ENCODE measurements around the gene IL12RB2.

Gene IL12RB2

GRCh38 chr1:67294836-67295617 is 12.6 kb upstream of the IL12RB2 start:
- DNase-seq (ENCODE audit: low read depth) = no peak
- TF ChIP-seq CTCF (IDR thresholded peaks at IDR 0.05; ENCODE audit: control insufficient read depth, extremely low read depth, insufficient read depth) = no peak
- no peak overlapping the region for H3K4me3 ChIP-seq (ENCODE audit: low read depth, low read length)

GRCh38 chr1:67298762-67299161 is 8.9 kb upstream of the IL12RB2 start:
- no peak for TF ChIP-seq CTCF (IDR thresholded peaks at IDR 0.05; ENCODE audit: control insufficient read depth, extremely low read depth, insufficient read depth)
- DNase-seq (ENCODE audit: low read depth) = no peak
- no peak overlapping the region for H3K4me3 ChIP-seq (ENCODE audit: low read depth, low read length)

- H3K4me3 ChIP-seq (ENCODE audit: low read depth, low read length) = no peak overlapping the region
- no peak for DNase-seq (ENCODE audit: low read depth)
These were observed 8.4 kb upstream of the IL12RB2 start for GRCh38 chr1:67299296-67299695.

GRCh38 chr1:67300561-67300960 is 7.1 kb upstream of the IL12RB2 start:
- no peak overlapping the region for H3K4me3 ChIP-seq (ENCODE audit: low read depth, low read length)
- TF ChIP-seq CTCF (IDR thresholded peaks at IDR 0.05; ENCODE audit: control insufficient read depth, extremely low read depth, insufficient read depth) = no peak
- DNase-seq (ENCODE audit: low read depth) = no peak

More at GRCh38 chr1:67299296-67299695, 8.4 kb upstream of the IL12RB2 start:
- no peak for TF ChIP-seq CTCF (IDR thresholded peaks at IDR 0.05; ENCODE audit: control insufficient read depth, extremely low read depth, insufficient read depth)

GRCh38 chr1:67304023-67304422 is 3.6 kb upstream of the IL12RB2 start:
- no peak for DNase-seq (ENCODE audit: low read depth)
- no peak for TF ChIP-seq CTCF (IDR thresholded peaks at IDR 0.05; ENCODE audit: control insufficient read depth, extremely low read depth, insufficient read depth)
- H3K4me3 ChIP-seq (ENCODE audit: low read depth, low read length) = no peak overlapping the region

GRCh38 chr1:67306547-67306946 is 1.1 kb upstream of the IL12RB2 start:
- TF ChIP-seq CTCF (IDR thresholded peaks at IDR 0.05; ENCODE audit: control insufficient read depth, extremely low read depth, insufficient read depth) = no peak
- H3K4me3 ChIP-seq (ENCODE audit: low read depth, low read length) = no peak overlapping the region
- no peak for DNase-seq (ENCODE audit: low read depth)

- no peak overlapping the region for H3K4me3 ChIP-seq (ENCODE audit: low read depth, low read length)
- DNase-seq (ENCODE audit: low read depth) = no peak
- TF ChIP-seq CTCF (IDR thresholded peaks at IDR 0.05; ENCODE audit: control insufficient read depth, extremely low read depth, insufficient read depth) = no peak
These were observed 463 bp downstream of the IL12RB2 start for GRCh38 chr1:67308136-67308535.

Measured in LNCaP clone FGC (cell line).